AG09309 (cell line): Measurements from ENCODE around the gene CRNKL1.

Experiments
- DNase-seq: peaks from one replicate; pipeline ENCODE4 v3.0.0-alpha.2; 2010; ENCODE audit warnings: low read depth
- H3K4me3 ChIP-seq: 2 replicates; pipeline ENCODE4 v1.5.1; 2011; ENCODE audit warnings: mild to moderate bottlenecking, low read depth, low read length, moderate library complexity; ENCODE audit not compliant: control insufficient read depth
- CTCF ChIP-seq: IDR thresholded peaks from 2 replicates; pipeline ENCODE4 v1.5.1; 2011; ENCODE audit warnings: mild to moderate bottlenecking, low read depth, low read length, inconsistent platforms; ENCODE audit not compliant: insufficient read depth, control insufficient read depth; ENCODE audit errors: missing control alignments

CRNKL1 gene

GRCh38 chr20:19990850-19991249, 61.4 kb downstream of the CRNKL1 start:
- no peak for DNase-seq
- H3K4me3 ChIP-seq: no peak overlapping the region
- TF ChIP-seq CTCF: no peak

- no peak overlapping the region for H3K4me3 ChIP-seq
- no peak for TF ChIP-seq CTCF
- DNase-seq: no peak
Measured at GRCh38 chr20:19987046-19987445, 65.2 kb downstream of the CRNKL1 start.

GRCh38 chr20:19986419-19986818, 65.8 kb downstream of the CRNKL1 start:
- TF ChIP-seq CTCF: no peak
- no peak overlapping the region for H3K4me3 ChIP-seq
- no peak for DNase-seq
